ENCODE data around the gene HDAC9. TPM values are rescaled to one million over a fixed set of nuclear protein-coding genes. Genes with fewer than 3 reads are reported as not detected.

HDAC9 gene
- total RNA-seq, 1 donor from 2014 or later = 27.6 TPM

DNA sequence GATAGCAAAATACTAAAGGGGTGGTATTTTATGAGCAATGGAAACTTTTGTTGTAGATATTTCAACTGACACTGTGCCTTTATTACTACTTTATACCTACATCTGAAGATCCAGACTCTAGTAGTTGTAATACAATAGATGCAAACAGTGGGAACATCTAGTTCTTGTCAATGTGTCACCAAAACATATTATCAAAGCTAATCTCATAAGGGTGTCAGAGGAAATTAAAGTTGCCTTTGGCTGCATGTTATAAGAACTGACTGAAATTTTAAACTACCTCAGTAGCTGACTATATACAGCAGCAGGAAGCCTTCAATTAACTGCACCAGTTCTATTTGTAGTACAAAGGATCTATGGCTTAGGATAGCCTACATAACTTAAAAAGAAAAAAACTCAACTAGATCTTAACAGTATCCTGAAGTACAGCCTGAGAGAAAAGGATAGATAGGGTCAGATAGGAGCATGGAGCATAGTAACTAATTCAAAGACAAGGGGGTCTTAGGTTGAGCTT, 30.9 kb downstream of the HDAC9 start:
- Mint-ChIP-seq H3K4me3 (ENCODE audit: unreplicated experiment) (no peak overlapping the region), H3K27ac (ENCODE audit: unreplicated experiment) (no peak overlapping the region), H3K36me3 (ENCODE audit: low read depth, unreplicated experiment) (no peaks in the 10 kb centered on the region), H3K4me1 (ENCODE audit: low read depth, unreplicated experiment) (peaks cover 20% of the 10 kb centered on the region), H3K27me3 (ENCODE audit: low read depth, unreplicated experiment) (no peaks in the 10 kb centered on the region), H3K9me3 (ENCODE audit: unreplicated experiment) (no peaks in the 10 kb centered on the region)
- Histone ChIP-seq H4K20me1 (ENCODE audit: insufficient read depth, low read length) (no peaks in the 10 kb centered on the region), H3K27me3 (ENCODE audit: insufficient read depth, low read length) (no peaks in the 10 kb centered on the region), H3K4me1 (ENCODE audit: insufficient read depth, low read length) (peaks cover 5% of the 10 kb centered on the region), H3K9ac (ENCODE audit: low read length) (no peak overlapping the region), H3K79me2 (ENCODE audit: insufficient read depth, low read length) (peaks cover 9% of the 10 kb centered on the region), H3K4me3 (ENCODE audit: insufficient read depth, low read depth, low read length) (no peak overlapping the region), H2AFZ (ENCODE audit: low read depth, low read length) (no peak overlapping the region), H3K36me3 (ENCODE audit: insufficient read depth, low read length) (no peaks in the 10 kb centered on the region), H3K27ac (ENCODE audit: low read depth, low read length) (no peak overlapping the region), H3K9me3 (ENCODE audit: insufficient read depth, low read depth, low read length) (no peaks in the 10 kb centered on the region), H3K4me2 (ENCODE audit: low read length) (no peak overlapping the region)
- FAIRE-seq (peak; percentile 26), DNase-seq (ENCODE audit: low read depth) (no peak)
- TF ChIP-seq, protein P1, sequence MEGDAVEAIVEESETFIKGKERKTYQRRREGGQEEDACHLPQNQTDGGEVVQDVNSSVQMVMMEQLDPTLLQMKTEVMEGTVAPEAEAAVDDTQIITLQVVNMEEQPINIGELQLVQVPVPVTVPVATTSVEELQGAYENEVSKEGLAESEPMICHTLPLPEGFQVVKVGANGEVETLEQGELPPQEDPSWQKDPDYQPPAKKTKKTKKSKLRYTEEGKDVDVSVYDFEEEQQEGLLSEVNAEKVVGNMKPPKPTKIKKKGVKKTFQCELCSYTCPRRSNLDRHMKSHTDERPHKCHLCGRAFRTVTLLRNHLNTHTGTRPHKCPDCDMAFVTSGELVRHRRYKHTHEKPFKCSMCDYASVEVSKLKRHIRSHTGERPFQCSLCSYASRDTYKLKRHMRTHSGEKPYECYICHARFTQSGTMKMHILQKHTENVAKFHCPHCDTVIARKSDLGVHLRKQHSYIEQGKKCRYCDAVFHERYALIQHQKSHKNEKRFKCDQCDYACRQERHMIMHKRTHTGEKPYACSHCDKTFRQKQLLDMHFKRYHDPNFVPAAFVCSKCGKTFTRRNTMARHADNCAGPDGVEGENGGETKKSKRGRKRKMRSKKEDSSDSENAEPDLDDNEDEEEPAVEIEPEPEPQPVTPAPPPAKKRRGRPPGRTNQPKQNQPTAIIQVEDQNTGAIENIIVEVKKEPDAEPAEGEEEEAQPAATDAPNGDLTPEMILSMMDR (IDR thresholded peaks at IDR 0.05; ENCODE audit: insufficient read depth, low read depth, low read length) = no peak
- TF ChIP-seq EZH2 (IDR thresholded peaks at IDR 0.05; ENCODE audit: insufficient read depth, low read length) = no peak

- no peaks in the 10 kb centered on the region for H3K9me3 ChIP-seq (ENCODE audit: insufficient read depth, low read depth, low read length)
- H3K27ac ChIP-seq (ENCODE audit: low read depth, low read length) = no peak overlapping the region
- no peak for TF ChIP-seq EZH2 (IDR thresholded peaks at IDR 0.05; ENCODE audit: insufficient read depth, low read length)
- TF ChIP-seq, protein P1 (IDR thresholded peaks at IDR 0.05; ENCODE audit: insufficient read depth, low read depth, low read length) = no peak
- no peaks in the 10 kb centered on the region for H3K36me3 Mint-ChIP-seq (ENCODE audit: low read depth, unreplicated experiment)
- H3K36me3 ChIP-seq (ENCODE audit: insufficient read depth, low read length) = no peaks in the 10 kb centered on the region
- H3K27me3 Mint-ChIP-seq (ENCODE audit: low read depth, unreplicated experiment) = no peaks in the 10 kb centered on the region
- H3K4me2 ChIP-seq (ENCODE audit: low read length) = no peak overlapping the region
- no peaks in the 10 kb centered on the region for H3K4me1 ChIP-seq (ENCODE audit: insufficient read depth, low read length)
- peaks cover 15% of the 10 kb centered on the region for H3K79me2 ChIP-seq (ENCODE audit: insufficient read depth, low read length)
- no peak overlapping the region for H3K9ac ChIP-seq (ENCODE audit: low read length)
- FAIRE-seq = no peak
- no peak overlapping the region for H3K4me3 Mint-ChIP-seq (ENCODE audit: unreplicated experiment)
- peaks cover 4% of the 10 kb centered on the region for H4K20me1 ChIP-seq (ENCODE audit: insufficient read depth, low read length)
- peaks cover 7% of the 10 kb centered on the region for H3K4me1 Mint-ChIP-seq (ENCODE audit: low read depth, unreplicated experiment)
- no peaks in the 10 kb centered on the region for H3K27me3 ChIP-seq (ENCODE audit: insufficient read depth, low read length)
- no peak for DNase-seq (ENCODE audit: low read depth)
- H3K27ac Mint-ChIP-seq (ENCODE audit: unreplicated experiment) = no peak overlapping the region
- no peak overlapping the region for H2AFZ ChIP-seq (ENCODE audit: low read depth, low read length)
- no peak overlapping the region for H3K4me3 ChIP-seq (ENCODE audit: insufficient read depth, low read depth, low read length)
- H3K9me3 Mint-ChIP-seq (ENCODE audit: unreplicated experiment) = no peaks in the 10 kb centered on the region
Measured at GRCh38 chr7:18529239-18529638, 33.7 kb downstream of the HDAC9 start.

Measured in astrocyte (in vitro differentiated cells and primary cell).